ENCODE results near the gene KDM4C.
A peak's percentile ranks its signal among the peaks of the same experiment; 100 is the strongest.
"Not testable (repeated sequence)": the region's sequence is repeated elsewhere in the genome, so short reads cannot be mapped to it uniquely, and the experiment has no call there.

Gene KDM4C

DNA sequence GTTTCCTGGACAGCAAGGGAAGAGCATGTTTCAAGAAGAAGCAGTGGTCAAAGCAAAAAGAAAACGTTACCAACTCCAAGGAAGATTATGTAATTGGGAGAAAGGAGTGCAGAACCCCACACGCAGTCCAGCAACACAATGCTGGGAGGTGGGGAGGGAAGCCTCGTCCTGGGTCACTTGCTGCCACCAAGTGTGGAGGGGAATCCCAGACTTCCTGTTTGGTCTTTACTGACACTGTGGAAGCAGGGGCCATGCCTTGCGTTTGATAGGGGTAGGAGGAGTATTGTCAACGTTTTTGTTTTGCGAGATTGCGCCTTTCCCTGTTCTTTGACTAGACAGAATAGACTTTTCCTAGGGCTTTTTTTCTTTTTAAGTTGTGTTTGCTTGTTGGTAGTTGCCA is 421.0 kb downstream of the KDM4C start:
- DNase-seq: no peak

GRCh38 chr9:7180247-7180646 is 422.5 kb downstream of the KDM4C start:
- no peak for DNase-seq

DNA sequence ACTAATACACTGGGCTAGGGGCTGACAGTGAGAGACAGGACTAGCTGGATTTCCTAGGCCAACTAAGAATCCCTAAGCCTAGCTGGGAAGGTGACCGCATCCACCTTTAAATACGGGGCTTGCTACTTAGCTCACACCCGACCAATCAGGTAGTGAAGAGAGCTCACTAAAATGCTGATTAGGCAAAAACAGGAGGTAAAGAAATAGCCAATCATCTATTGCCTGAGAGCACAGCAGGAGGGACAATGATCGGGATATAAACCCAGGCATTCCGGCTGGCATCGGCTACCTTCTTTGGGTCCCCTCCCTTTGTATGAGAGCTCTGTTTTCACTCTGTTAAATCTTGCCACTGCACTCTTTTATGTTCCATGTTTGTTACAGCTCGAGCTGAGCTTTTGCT is 425.4 kb downstream of the KDM4C start:
- DNase-seq: not testable (repeated sequence)

DNA sequence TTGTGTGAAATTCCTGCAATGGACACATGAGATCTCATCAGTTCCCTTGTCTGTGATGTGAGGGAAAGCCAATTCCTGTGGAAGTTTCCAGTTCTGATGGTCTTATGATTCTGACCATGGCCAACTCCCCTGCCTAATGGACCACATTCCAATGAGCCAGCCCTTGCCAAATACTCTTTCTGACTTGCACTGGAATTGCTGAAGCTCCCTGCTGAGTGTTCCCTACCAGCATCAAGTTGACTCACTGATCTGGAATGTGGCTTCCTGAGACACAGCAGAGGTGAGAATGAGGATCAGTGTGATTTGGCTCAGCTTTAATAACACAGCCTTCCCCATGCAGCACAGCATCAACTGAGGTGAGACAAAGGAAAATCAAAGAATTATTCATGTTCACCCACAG is 427.8 kb downstream of the KDM4C start:
- no peak for DNase-seq

DNA sequence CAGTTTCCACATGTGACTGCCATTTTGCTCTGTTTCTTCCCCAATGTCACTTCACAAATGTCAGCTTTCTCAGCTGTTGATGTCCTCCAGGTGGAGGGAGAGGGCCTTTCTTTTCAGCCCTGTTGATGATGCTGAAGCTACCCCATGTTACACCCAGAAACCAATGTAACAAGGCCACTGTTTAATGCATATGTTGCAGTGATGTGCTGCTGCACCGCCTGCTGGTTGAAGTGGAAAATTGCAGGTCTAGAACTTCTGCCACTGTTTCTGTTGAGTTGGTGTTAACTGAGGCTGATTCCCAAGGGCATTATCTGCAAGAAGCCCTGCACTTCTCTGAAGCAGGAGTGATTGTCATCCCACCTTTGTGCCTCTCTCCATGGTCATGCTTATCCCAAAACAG is 428.4 kb downstream of the KDM4C start:
- peak; percentile 61 for DNase-seq

GRCh38 chr9:7192266-7192665 is 434.5 kb downstream of the KDM4C start:
- DNase-seq: no peak

GRCh38 chr9:7195526-7195925 is 437.8 kb downstream of the KDM4C start:
- no peak for DNase-seq

GRCh38 chr9:7196467-7196866 is 438.7 kb downstream of the KDM4C start:
- DNase-seq: no peak

- DNase-seq: no peak
Observed at GRCh38 chr9:7201196-7201595, 443.4 kb downstream of the KDM4C start.

DNA sequence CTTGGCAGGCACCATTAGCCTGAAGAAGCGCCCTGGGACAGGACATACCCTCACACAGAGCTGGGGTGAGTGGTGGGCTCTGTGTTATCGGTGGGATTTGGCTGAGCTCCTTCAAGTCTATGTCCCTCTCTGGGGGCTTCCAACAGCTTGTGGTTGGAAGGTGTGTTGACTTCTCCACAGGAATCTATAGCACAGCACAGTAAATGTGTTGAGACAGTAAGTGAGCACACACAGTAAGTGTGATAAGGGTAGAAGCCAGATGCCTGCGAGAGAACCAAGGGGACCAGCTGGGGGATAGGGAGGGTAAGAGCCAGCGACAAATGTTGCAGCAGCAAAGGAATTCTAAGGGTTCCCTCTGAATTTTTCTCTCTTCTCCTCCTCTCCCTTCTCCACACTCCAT is 448.0 kb downstream of the KDM4C start:
- no peak for DNase-seq

- no peak for DNase-seq
Observed at GRCh38 chr9:7206221-7206758, 448.5 kb downstream of the KDM4C start.

- no peak for DNase-seq
Observed at GRCh38 chr9:7209016-7209715, 451.4 kb downstream of the KDM4C start.

DNA sequence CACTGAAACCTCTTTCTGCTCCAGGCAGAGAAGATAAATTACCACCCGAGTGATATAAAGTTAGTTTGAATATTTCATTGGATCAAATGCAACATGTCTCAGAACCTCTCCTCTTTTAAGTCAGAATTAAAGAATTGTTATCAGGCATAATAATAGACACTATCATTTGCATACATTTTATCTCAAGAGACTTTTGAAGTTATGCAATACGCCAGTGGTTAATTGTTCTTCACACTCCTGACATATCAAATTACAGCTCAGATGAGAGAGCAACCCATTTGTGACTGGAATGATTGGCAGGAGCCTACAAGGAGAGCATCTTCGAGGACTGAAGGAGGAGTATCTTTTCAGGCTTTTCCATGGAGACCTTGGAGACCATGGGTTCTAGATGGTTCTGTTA is 452.2 kb downstream of the KDM4C start:
- no peak for DNase-seq

- DNase-seq: no peak
Observed at GRCh38 chr9:7210854-7211637, 453.3 kb downstream of the KDM4C start.

- DNase-seq: no peak
Observed at GRCh38 chr9:7211657-7212056, 453.9 kb downstream of the KDM4C start.

- no peak for DNase-seq
Observed at GRCh38 chr9:7212101-7212500, 454.3 kb downstream of the KDM4C start.

GRCh38 chr9:7216004-7216841 is 458.4 kb downstream of the KDM4C start:
- DNase-seq: peak; percentile 66

DNA sequence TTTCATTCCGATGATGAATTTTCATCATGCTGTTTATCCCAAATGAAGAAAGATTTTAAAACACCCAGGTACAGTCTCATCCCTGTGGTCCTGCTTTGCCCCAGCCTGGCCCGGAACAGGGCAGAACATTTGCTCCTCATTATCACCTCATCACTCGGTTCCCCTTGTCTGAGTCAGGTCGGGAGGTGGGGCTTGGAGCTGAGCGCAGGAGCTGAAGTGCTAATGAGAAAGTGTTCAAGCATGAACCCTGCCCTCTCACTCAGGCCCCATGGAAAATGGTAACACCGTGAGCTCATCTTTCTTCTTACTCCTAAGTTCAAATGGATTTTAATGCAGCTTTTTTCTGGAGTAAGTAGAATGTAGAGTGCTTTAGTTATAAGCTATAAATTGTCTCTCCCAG is 466.2 kb downstream of the KDM4C start:
- no peak for DNase-seq
